KMS-11 (cell line): ENCODE measurements around the gene DENND5B.

ENCODE experiments used
- H2AFZ ChIP-seq: fragments of 200-600 bp; sonication (generic); 2 replicates; pipeline ENCODE4 v1.6.1; 2016; ENCODE audit warnings: antibody characterized with exemption, mixed run types, low read depth
- H3K27ac ChIP-seq: fragments of 200-600 bp; sonication (generic); 2 replicates; pipeline ENCODE4 v1.6.1; 2016; ENCODE audit warnings: mild to moderate bottlenecking, mixed run types
- H3K27me3 ChIP-seq: fragments of 200-600 bp; sonication (generic); 2 replicates; pipeline ENCODE4 v1.6.1; 2017; ENCODE audit warnings: mild to moderate bottlenecking, low read depth, mixed run types, moderate library complexity; ENCODE audit not compliant: insufficient read depth
- H3K36me3 ChIP-seq: fragments of 200-600 bp; sonication (generic); 2 replicates; pipeline ENCODE4 v1.6.1; 2017; ENCODE audit warnings: mild to moderate bottlenecking, mixed run types; ENCODE audit not compliant: insufficient read depth
- H3K4me1 ChIP-seq: fragments of 200-600 bp; sonication (generic); 2 replicates; pipeline ENCODE4 v1.6.1; 2016; ENCODE audit warnings: mild to moderate bottlenecking, low read depth, mixed run types; ENCODE audit not compliant: poor library complexity, severe bottlenecking
- H3K4me2 ChIP-seq: fragments of 200-600 bp; sonication (generic); 2 replicates; pipeline ENCODE4 v1.7.0; 2016; ENCODE audit warnings: mild to moderate bottlenecking, mixed run types
- H3K4me3 ChIP-seq: fragments of 200-600 bp; sonication (generic); IDR thresholded peaks from 2 replicates; pipeline ENCODE4 v1.6.1; 2017; ENCODE audit warnings: low read depth, low read length, mixed read lengths; ENCODE audit not compliant: insufficient read depth
- H3K79me2 ChIP-seq: fragments of 200-600 bp; sonication (generic); 2 replicates; pipeline ENCODE4 v1.6.1; 2016; ENCODE audit warnings: low read depth, mixed run types; ENCODE audit not compliant: insufficient read depth
- H3K9ac ChIP-seq: fragments of 200-600 bp; sonication (generic); 2 replicates; pipeline ENCODE4 v1.6.1; 2016; ENCODE audit warnings: mild to moderate bottlenecking, mixed run types
- H4K20me1 ChIP-seq: fragments of 200-600 bp; sonication (generic); 2 replicates; pipeline ENCODE4 v1.6.1; 2016; ENCODE audit warnings: mild to moderate bottlenecking, mixed run types; ENCODE audit not compliant: insufficient read depth
- CTCF ChIP-seq: fragments of 200-600 bp; sonication (generic); conservative IDR thresholded peaks from 2 replicates; pipeline ENCODE4 v1.6.1; 2017; ENCODE audit warnings: low read depth, mild to moderate bottlenecking, antibody characterized with exemption, low read length, moderate library complexity, mixed read lengths

Gene DENND5B

GRCh38 chr12:31599053-31599452 lies 8.1 kb upstream of the DENND5B start:
- H3K27me3 ChIP-seq, result no peaks in the 10 kb centered on the region
- H4K20me1 ChIP-seq, result no peaks in the 10 kb centered on the region
- no peak overlapping the region for H2AFZ ChIP-seq
- no peaks in the 10 kb centered on the region for H3K4me1 ChIP-seq
- H3K4me3 ChIP-seq, result no peak overlapping the region
- no peaks in the 10 kb centered on the region for H3K36me3 ChIP-seq
- TF ChIP-seq CTCF, result no peak
- no peak overlapping the region for H3K27ac ChIP-seq
- no peaks in the 10 kb centered on the region for H3K79me2 ChIP-seq
- no peak overlapping the region for H3K9ac ChIP-seq
- no peak overlapping the region for H3K4me2 ChIP-seq

GRCh38 chr12:31597066-31597465 lies 6.1 kb upstream of the DENND5B start:
- Histone ChIP-seq H3K79me2 (no peaks in the 10 kb centered on the region), H3K27me3 (no peaks in the 10 kb centered on the region), H3K36me3 (no peaks in the 10 kb centered on the region), H3K4me2 (no peak overlapping the region), H3K4me3 (no peak overlapping the region), H4K20me1 (no peaks in the 10 kb centered on the region), H3K4me1 (no peaks in the 10 kb centered on the region), H3K27ac (no peak overlapping the region), H2AFZ (no peak overlapping the region), H3K9ac (no peak overlapping the region)
- TF ChIP-seq CTCF, result no peak

GRCh38 chr12:31594681-31595080 lies 3.7 kb upstream of the DENND5B start:
- no peak overlapping the region for H3K27ac ChIP-seq
- peaks cover 5% of the 10 kb centered on the region for H3K4me1 ChIP-seq
- no peaks in the 10 kb centered on the region for H3K36me3 ChIP-seq
- TF ChIP-seq CTCF, result no peak
- H4K20me1 ChIP-seq, result no peaks in the 10 kb centered on the region
- no peaks in the 10 kb centered on the region for H3K79me2 ChIP-seq
- H3K9ac ChIP-seq, result no peak overlapping the region
- no peaks in the 10 kb centered on the region for H3K27me3 ChIP-seq
- H3K4me3 ChIP-seq, result no peak overlapping the region
- no peak overlapping the region for H2AFZ ChIP-seq
- H3K4me2 ChIP-seq, result no peak overlapping the region

- no peaks in the 10 kb centered on the region for H4K20me1 ChIP-seq
- no peak overlapping the region for H3K27ac ChIP-seq
- TF ChIP-seq CTCF, result no peak
- peak overlapping the region; percentile 40 for H3K4me2 ChIP-seq
- H2AFZ ChIP-seq, result peak overlapping the region; percentile 68; the same call in 1 of the 2 replicates
- no peak overlapping the region; the same call in 1 of the 2 replicates for H3K9ac ChIP-seq
- H3K79me2 ChIP-seq, result no peaks in the 10 kb centered on the region
- no peak overlapping the region for H3K4me3 ChIP-seq
- no peaks in the 10 kb centered on the region for H3K27me3 ChIP-seq
- peaks cover 21% of the 10 kb centered on the region for H3K4me1 ChIP-seq
- H3K36me3 ChIP-seq, result no peaks in the 10 kb centered on the region; the same call in 1 of the 2 replicates
Measured at GRCh38 chr12:31591380-31591901, 505 bp upstream of the DENND5B start.
